HUES6 (cell line): ENCODE results near the gene WASF2.
"Not testable (repeated sequence)": the region's sequence is repeated elsewhere in the genome, so short reads cannot be mapped to it uniquely, and the experiment has no call there.

Experiments used
- H3K27ac ChIP-seq: 2 replicates; pipeline ENCODE4 v1.7.0; 2013; ENCODE audit warnings: low read depth, mild to moderate bottlenecking, low read length, inconsistent platforms
- H3K27me3 ChIP-seq: 2 replicates; pipeline ENCODE4 v1.6.1; 2013; ENCODE audit warnings: low read length; ENCODE audit not compliant: control insufficient read depth, insufficient read depth
- H3K36me3 ChIP-seq: 2 replicates; pipeline ENCODE4 v1.6.1; 2013; ENCODE audit warnings: low read length; ENCODE audit not compliant: control insufficient read depth, insufficient read depth
- H3K4me1 ChIP-seq: 2 replicates; pipeline ENCODE4 v1.6.1; 2013; ENCODE audit warnings: low read length; ENCODE audit not compliant: control insufficient read depth, insufficient read depth
- H3K4me3 ChIP-seq: 2 replicates; pipeline ENCODE4 v1.5.1; 2013; ENCODE audit warnings: low read depth, low read length
- H3K9ac ChIP-seq: one replicate; pipeline ENCODE4 v1.6.1; 2013; ENCODE audit warnings: mild to moderate bottlenecking, low read length
- H3K9me3 ChIP-seq: 2 replicates; pipeline ENCODE4 v1.6.1; 2013; ENCODE audit warnings: low read depth, low read length; ENCODE audit not compliant: control insufficient read depth, insufficient read depth

WASF2 gene

GRCh38 chr1:27489973-27490741 lies at the start of gene WASF2:
TSS of gene WASF2 (minus strand) at chr1:27490167. CDS start at chr1:27428890, 61,277 bp downstream.
- H3K27me3 ChIP-seq, result no peaks in the 10 kb centered on the region
- peaks cover 22% of the 10 kb centered on the region for H3K4me1 ChIP-seq
- H3K9me3 ChIP-seq, result no peaks in the 10 kb centered on the region
- H3K36me3 ChIP-seq, result no peaks in the 10 kb centered on the region
- H3K27ac ChIP-seq, result peak within 1 kb of the TSS; percentile 99
- H3K4me3 ChIP-seq, result peak within 1 kb of the TSS; percentile 78
- H3K9ac ChIP-seq, result peak within 1 kb of the TSS; percentile 99

- Histone ChIP-seq H3K9ac (no peak overlapping the region), H3K4me1 (peaks cover 71% of the 10 kb centered on the region), H3K27ac (no peak overlapping the region), H3K9me3 (no peaks in the 10 kb centered on the region), H3K4me3 (no peak overlapping the region), H3K27me3 (no peaks in the 10 kb centered on the region), H3K36me3 (no peaks in the 10 kb centered on the region; the same call in 1 of the 2 replicates)
Measured at GRCh38 chr1:27538793-27539192, 48.8 kb upstream of the WASF2 start.

GRCh38 chr1:27538305-27538676 lies 48.3 kb upstream of the WASF2 start:
- not testable (repeated sequence) for H3K27ac ChIP-seq, H3K27me3 ChIP-seq, H3K9me3 ChIP-seq, H3K36me3 ChIP-seq, H3K4me3 ChIP-seq, H3K9ac ChIP-seq
- H3K4me1 ChIP-seq, result peaks cover 69% of the 10 kb centered on the region

GRCh38 chr1:27536767-27537166 lies 46.8 kb upstream of the WASF2 start:
- no peaks in the 10 kb centered on the region for H3K9me3 ChIP-seq
- no peaks in the 10 kb centered on the region for H3K27me3 ChIP-seq
- peak overlapping the region; percentile 36 for H3K9ac ChIP-seq
- H3K4me3 ChIP-seq, result no peak overlapping the region; the same call in 1 of the 2 replicates
- no peak overlapping the region for H3K27ac ChIP-seq
- no peaks in the 10 kb centered on the region; the same call in 1 of the 2 replicates for H3K36me3 ChIP-seq
- H3K4me1 ChIP-seq, result peaks cover 54% of the 10 kb centered on the region

- Histone ChIP-seq H3K9ac (no peak overlapping the region), H3K4me3 (no peak overlapping the region), H3K9me3 (no peaks in the 10 kb centered on the region), H3K27me3 (no peaks in the 10 kb centered on the region), H3K27ac (peak overlapping the region; percentile 23; the same call in 1 of the 2 replicates), H3K4me1 (peaks cover 54% of the 10 kb centered on the region), H3K36me3 (no peaks in the 10 kb centered on the region; the same call in 1 of the 2 replicates)
Measured at GRCh38 chr1:27536010-27536757, 46.2 kb upstream of the WASF2 start.

- Histone ChIP-seq H3K9ac (no peak overlapping the region), H3K36me3 (no peaks in the 10 kb centered on the region; the same call in 1 of the 2 replicates), H3K4me1 (peaks cover 50% of the 10 kb centered on the region), H3K4me3 (no peak overlapping the region), H3K27me3 (no peaks in the 10 kb centered on the region), H3K27ac (no peak overlapping the region), H3K9me3 (no peaks in the 10 kb centered on the region)
Measured at GRCh38 chr1:27535386-27535785, 45.4 kb upstream of the WASF2 start.

GRCh38 chr1:27531959-27532685 lies 42.2 kb upstream of the WASF2 start:
- Histone ChIP-seq H3K27me3 (no peaks in the 10 kb centered on the region), H3K27ac (no peak overlapping the region), H3K4me3 (no peak overlapping the region), H3K4me1 (peaks cover 43% of the 10 kb centered on the region), H3K9me3 (no peaks in the 10 kb centered on the region), H3K9ac (no peak overlapping the region), H3K36me3 (no peaks in the 10 kb centered on the region; the same call in 1 of the 2 replicates)

- Histone ChIP-seq H3K9me3 (no peaks in the 10 kb centered on the region), H3K4me1 (peaks cover 42% of the 10 kb centered on the region), H3K9ac (no peak overlapping the region), H3K27ac (no peak overlapping the region), H3K4me3 (no peak overlapping the region), H3K27me3 (no peaks in the 10 kb centered on the region), H3K36me3 (no peaks in the 10 kb centered on the region; the same call in 1 of the 2 replicates)
Measured at GRCh38 chr1:27530192-27530591, 40.2 kb upstream of the WASF2 start.

- Histone ChIP-seq H3K36me3 (no peaks in the 10 kb centered on the region; the same call in 1 of the 2 replicates), H3K4me1 (peaks cover 40% of the 10 kb centered on the region), H3K9ac (no peak overlapping the region), H3K27ac (no peak overlapping the region), H3K9me3 (no peaks in the 10 kb centered on the region), H3K4me3 (no peak overlapping the region), H3K27me3 (no peaks in the 10 kb centered on the region)
Measured at GRCh38 chr1:27529704-27530018, 39.7 kb upstream of the WASF2 start.

GRCh38 chr1:27528818-27529703 lies 39.1 kb upstream of the WASF2 start:
- peak overlapping the region; percentile 63 for H3K4me3 ChIP-seq
- H3K27ac ChIP-seq, result no peak overlapping the region
- H3K27me3 ChIP-seq, result no peaks in the 10 kb centered on the region
- no peaks in the 10 kb centered on the region for H3K9me3 ChIP-seq
- H3K36me3 ChIP-seq, result no peaks in the 10 kb centered on the region; the same call in 1 of the 2 replicates
- H3K4me1 ChIP-seq, result peaks cover 43% of the 10 kb centered on the region
- H3K9ac ChIP-seq, result peak overlapping the region; percentile 71
